ENCODE measurements around the gene CPPED1.

The CPPED1 gene

GRCh38 chr16:12651765-12652512 lies 151.7 kb downstream of the CPPED1 start:
- Mint-ChIP-seq H3K27me3 (peaks cover 19 to 30% of the 10 kb centered on the region in 2 donors), H3K4me1 (ENCODE audit: low read depth in 2 of 2) (peaks cover 3 to 4% of the 10 kb centered on the region in 2 donors), H3K4me3 (no peak overlapping the region), H3K36me3 (ENCODE audit: insufficient read depth) (no peaks in the 10 kb centered on the region), H3K27ac (no peak overlapping the region), H3K9me3 (peaks cover 4 to 6% of the 10 kb centered on the region in 2 donors)
- DNase-seq (no peak), ATAC-seq (replicated peaks) (no peak)

- H3K4me3 Mint-ChIP-seq: no peak overlapping the region
- H3K27ac Mint-ChIP-seq: no peak overlapping the region
- H3K4me1 Mint-ChIP-seq (ENCODE audit: low read depth in 2 of 2): peaks cover 8 to 10% of the 10 kb centered on the region in 2 donors
- DNase-seq (no peak), ATAC-seq (replicated peaks) (no peak)
- H3K36me3 Mint-ChIP-seq (ENCODE audit: insufficient read depth): no peaks in the 10 kb centered on the region
- H3K9me3 Mint-ChIP-seq: peaks cover 4 to 6% of the 10 kb centered on the region in 2 donors
- peaks cover 19 to 39% of the 10 kb centered on the region in 2 donors for H3K27me3 Mint-ChIP-seq
These were observed 154.3 kb downstream of the CPPED1 start for GRCh38 chr16:12649356-12649755.

GRCh38 chr16:12646490-12647274 lies 157.0 kb downstream of the CPPED1 start:
- peaks cover 6 to 8% of the 10 kb centered on the region in 2 donors for H3K9me3 Mint-ChIP-seq

GRCh38 chr16:12646098-12646489 lies 157.6 kb downstream of the CPPED1 start:
- Mint-ChIP-seq H3K27ac (no peak overlapping the region), H3K36me3 (ENCODE audit: insufficient read depth) (no peaks in the 10 kb centered on the region), H3K9me3 (peaks cover 6 to 8% of the 10 kb centered on the region in 2 donors), H3K27me3 (peaks cover 19 to 45% of the 10 kb centered on the region in 2 donors), H3K4me3 (no peak overlapping the region), H3K4me1 (ENCODE audit: low read depth in 2 of 2) (peaks cover 8 to 10% of the 10 kb centered on the region in 2 donors)
- DNase-seq (no peak), ATAC-seq (replicated peaks) (no peak)

More at GRCh38 chr16:12646490-12647274, 157.0 kb downstream of the CPPED1 start:
- no peak for ATAC-seq (replicated peaks)
- Mint-ChIP-seq H3K36me3 (ENCODE audit: insufficient read depth) (no peaks in the 10 kb centered on the region), H3K4me1 (ENCODE audit: low read depth in 2 of 2) (peaks cover 8 to 10% of the 10 kb centered on the region in 2 donors), H3K4me3 (no peak overlapping the region), H3K27ac (no peak overlapping the region), H3K27me3 (peaks cover 19 to 45% of the 10 kb centered on the region in 2 donors)
- DNase-seq: no peak

- no peak for DNase-seq
- Mint-ChIP-seq H3K27ac (no peak overlapping the region), H3K4me1 (ENCODE audit: low read depth in 2 of 2) (peaks cover 8 to 10% of the 10 kb centered on the region in 2 donors), H3K4me3 (no peak overlapping the region), H3K27me3 (peaks cover 6 to 26% of the 10 kb centered on the region in 2 donors), H3K9me3 (peaks cover 0 to 4% of the 10 kb centered on the region in 2 donors), H3K36me3 (ENCODE audit: insufficient read depth) (no peaks in the 10 kb centered on the region)
- ATAC-seq (replicated peaks): no peak
These were observed 160.6 kb downstream of the CPPED1 start for GRCh38 chr16:12643034-12643455.

GRCh38 chr16:12639044-12639443 lies 164.6 kb downstream of the CPPED1 start:
- Mint-ChIP-seq H3K27ac (no peak overlapping the region), H3K36me3 (ENCODE audit: insufficient read depth) (no peaks in the 10 kb centered on the region), H3K4me1 (ENCODE audit: low read depth in 2 of 2) (no peaks in the 10 kb centered on the region), H3K4me3 (no peak overlapping the region), H3K9me3 (peaks cover 0 to 4% of the 10 kb centered on the region in 2 donors), H3K27me3 (peaks cover 4 to 8% of the 10 kb centered on the region in 2 donors)
- DNase-seq (no peak), ATAC-seq (replicated peaks) (no peak)

GRCh38 chr16:12637002-12637401 lies 166.7 kb downstream of the CPPED1 start:
- Mint-ChIP-seq H3K27ac (no peak overlapping the region), H3K4me3 (no peak overlapping the region), H3K27me3 (peaks cover 8 to 13% of the 10 kb centered on the region in 2 donors), H3K4me1 (ENCODE audit: low read depth in 2 of 2) (no peaks in the 10 kb centered on the region), H3K9me3 (no peaks in the 10 kb centered on the region), H3K36me3 (ENCODE audit: insufficient read depth) (no peaks in the 10 kb centered on the region)
- no peak for ATAC-seq (replicated peaks)
- DNase-seq: no peak

- H3K4me3 Mint-ChIP-seq: no peak overlapping the region
These were observed 174.4 kb downstream of the CPPED1 start for GRCh38 chr16:12629271-12629670.

GRCh38 chr16:12628536-12628935 lies 175.2 kb downstream of the CPPED1 start:
- Mint-ChIP-seq H3K36me3 (ENCODE audit: insufficient read depth) (no peaks in the 10 kb centered on the region), H3K4me1 (ENCODE audit: low read depth in 2 of 2) (no peaks in the 10 kb centered on the region), H3K9me3 (no peaks in the 10 kb centered on the region), H3K4me3 (no peak overlapping the region), H3K27ac (no peak overlapping the region), H3K27me3 (peaks cover 11 to 33% of the 10 kb centered on the region in 2 donors)
- DNase-seq: no peak
- no peak for ATAC-seq (replicated peaks)

More at GRCh38 chr16:12629271-12629670, 174.4 kb downstream of the CPPED1 start:
- H3K9me3 Mint-ChIP-seq: no peaks in the 10 kb centered on the region
- DNase-seq (no peak), ATAC-seq (replicated peaks) (no peak)
- no peak overlapping the region for H3K27ac Mint-ChIP-seq
- no peaks in the 10 kb centered on the region for H3K36me3 Mint-ChIP-seq (ENCODE audit: insufficient read depth)
- no peaks in the 10 kb centered on the region for H3K4me1 Mint-ChIP-seq (ENCODE audit: low read depth in 2 of 2)
- peaks cover 19 to 39% of the 10 kb centered on the region in 2 donors for H3K27me3 Mint-ChIP-seq

- ATAC-seq (replicated peaks) (no peak), DNase-seq (no peak)
- H3K27ac Mint-ChIP-seq: no peak overlapping the region
These were observed 176.3 kb downstream of the CPPED1 start for GRCh38 chr16:12627394-12627793.

GRCh38 chr16:12626411-12626810 lies 177.3 kb downstream of the CPPED1 start:
- Mint-ChIP-seq H3K27me3 (peaks cover 11 to 37% of the 10 kb centered on the region in 2 donors), H3K4me1 (ENCODE audit: low read depth in 2 of 2) (no peaks in the 10 kb centered on the region), H3K4me3 (no peak overlapping the region), H3K27ac (no peak overlapping the region), H3K9me3 (no peaks in the 10 kb centered on the region), H3K36me3 (ENCODE audit: insufficient read depth) (no peaks in the 10 kb centered on the region)
- DNase-seq: no peak
- ATAC-seq (replicated peaks): no peak

More at GRCh38 chr16:12627394-12627793, 176.3 kb downstream of the CPPED1 start:
- Mint-ChIP-seq H3K27me3 (peaks cover 11 to 31% of the 10 kb centered on the region in 2 donors), H3K4me1 (ENCODE audit: low read depth in 2 of 2) (no peaks in the 10 kb centered on the region), H3K4me3 (no peak overlapping the region), H3K9me3 (no peaks in the 10 kb centered on the region), H3K36me3 (ENCODE audit: insufficient read depth) (no peaks in the 10 kb centered on the region)

GRCh38 chr16:12625716-12626115 lies 178.0 kb downstream of the CPPED1 start:
- no peak overlapping the region for H3K27ac Mint-ChIP-seq
- H3K36me3 Mint-ChIP-seq (ENCODE audit: insufficient read depth): no peaks in the 10 kb centered on the region
- H3K4me1 Mint-ChIP-seq (ENCODE audit: low read depth in 2 of 2): no peaks in the 10 kb centered on the region
- no peaks in the 10 kb centered on the region for H3K9me3 Mint-ChIP-seq
- peaks cover 11 to 40% of the 10 kb centered on the region in 2 donors for H3K27me3 Mint-ChIP-seq
- no peak overlapping the region for H3K4me3 Mint-ChIP-seq
- no peak for ATAC-seq (replicated peaks)
- DNase-seq: no peak

GRCh38 chr16:12625068-12625467 lies 178.6 kb downstream of the CPPED1 start:
- no peak for ATAC-seq (replicated peaks)
- no peaks in the 10 kb centered on the region for H3K9me3 Mint-ChIP-seq
- peaks cover 7 to 34% of the 10 kb centered on the region in 2 donors for H3K27me3 Mint-ChIP-seq
- H3K27ac Mint-ChIP-seq: no peak overlapping the region
- H3K36me3 Mint-ChIP-seq (ENCODE audit: insufficient read depth): no peaks in the 10 kb centered on the region
- H3K4me3 Mint-ChIP-seq: no peak overlapping the region
- H3K4me1 Mint-ChIP-seq (ENCODE audit: low read depth in 2 of 2): no peaks in the 10 kb centered on the region
- DNase-seq: no peak

All from effector memory CD8-positive, alpha-beta T cell (primary cell).